Fibroblast of skin of back (primary cell): Measurements from ENCODE around the gene NDUFAF8.

Experiments
- DNase-seq: peaks from one replicate; pipeline ENCODE4 v3.0.0-alpha.2; 2013

NDUFAF8 gene

GRCh38 chr17:81200695-81201580, 38.2 kb upstream of the NDUFAF8 start:
- DNase-seq, result peak; percentile 63

DNA sequence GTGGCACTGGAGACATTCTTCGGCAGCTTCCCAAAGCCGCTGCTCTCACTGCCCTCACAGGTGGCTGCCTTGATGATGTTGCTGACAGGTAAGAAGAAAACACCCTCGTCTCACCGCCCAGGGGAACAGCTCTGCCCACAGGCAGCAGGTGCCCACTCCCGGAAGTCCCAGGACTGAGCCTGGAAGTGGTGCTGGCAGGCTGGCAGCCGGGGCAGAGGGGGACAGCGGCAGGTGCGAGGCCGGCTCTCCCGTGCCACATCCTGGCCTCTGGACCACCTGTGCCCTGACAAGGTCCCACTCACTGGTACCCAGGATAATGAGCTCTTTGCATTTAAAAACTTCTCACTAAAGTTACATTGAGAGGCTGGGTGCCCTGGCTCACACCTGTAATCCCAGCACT, 36.8 kb upstream of the NDUFAF8 start:
- DNase-seq, result no peak

- DNase-seq, result no peak
Measured at GRCh38 chr17:81203136-81203535, 36.0 kb upstream of the NDUFAF8 start.

- DNase-seq, result no peak
Measured at GRCh38 chr17:81204578-81204977, 34.5 kb upstream of the NDUFAF8 start.

GRCh38 chr17:81206166-81206565, 33.0 kb upstream of the NDUFAF8 start:
- DNase-seq, result peak; percentile 25

DNA sequence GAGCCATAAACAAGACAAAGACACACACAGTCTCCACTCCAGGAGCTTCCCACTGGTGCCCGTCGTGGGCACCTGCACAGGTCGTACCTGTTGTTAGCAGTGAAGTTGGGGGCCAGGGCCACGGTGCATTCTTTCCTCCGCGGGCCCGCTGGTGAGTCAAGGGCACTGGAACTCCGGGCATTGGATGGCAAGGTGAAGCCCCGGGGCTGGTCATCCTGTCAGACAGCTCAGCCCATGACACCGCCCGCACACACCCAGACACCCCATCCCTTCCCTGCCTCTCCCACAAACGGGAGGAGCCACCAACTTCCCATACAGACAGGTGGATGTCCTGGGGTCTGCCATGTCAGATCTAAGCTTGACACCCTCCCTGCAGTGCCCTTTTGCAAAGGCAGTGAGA, 32.5 kb upstream of the NDUFAF8 start:
- DNase-seq, result no peak

GRCh38 chr17:81207610-81208581, 31.2 kb upstream of the NDUFAF8 start:
- DNase-seq, result no peak

DNA sequence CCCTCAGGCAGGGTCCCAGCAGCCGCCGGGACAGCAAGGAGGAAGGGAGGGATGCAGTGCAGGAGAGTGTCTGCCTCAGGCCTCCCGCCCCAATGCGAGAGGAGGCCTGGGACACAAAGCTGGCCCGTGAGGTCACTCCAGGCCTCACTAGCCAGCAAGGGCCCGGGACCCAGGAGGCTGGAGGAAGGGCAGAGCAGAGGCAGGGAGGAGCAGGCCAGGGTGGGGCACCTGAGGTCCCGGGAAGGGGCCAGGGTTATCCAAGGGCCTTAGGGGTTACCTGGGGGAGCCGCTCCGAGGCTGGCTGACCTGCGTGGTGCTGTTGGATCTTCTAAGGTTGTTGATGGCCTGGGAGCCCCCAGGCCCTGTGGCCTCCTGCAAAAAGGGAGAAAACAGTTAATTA, 30.5 kb upstream of the NDUFAF8 start:
- DNase-seq, result no peak

DNA sequence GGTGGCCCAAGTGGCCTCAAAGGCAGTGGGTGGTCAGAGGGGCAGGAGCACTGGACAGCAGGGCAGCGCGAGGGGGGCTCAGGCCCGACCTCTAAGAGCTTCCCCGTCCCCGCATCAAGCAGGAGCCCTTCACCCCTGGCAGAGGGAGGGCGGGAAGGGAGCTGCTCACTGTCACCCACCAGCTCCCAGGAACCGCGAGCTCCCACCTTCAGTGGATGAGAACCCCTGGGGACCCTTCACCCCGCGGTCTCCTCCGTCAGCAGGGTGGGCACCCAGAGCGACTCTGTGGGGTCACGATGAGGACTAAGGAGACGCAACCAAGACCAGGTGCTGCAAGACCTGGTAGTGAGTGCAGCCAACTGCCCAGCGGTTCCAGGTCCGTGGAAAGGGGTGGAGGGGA, 30.0 kb upstream of the NDUFAF8 start:
- DNase-seq, result no peak

GRCh38 chr17:81210466-81210865, 28.7 kb upstream of the NDUFAF8 start:
- DNase-seq, result no peak

DNA sequence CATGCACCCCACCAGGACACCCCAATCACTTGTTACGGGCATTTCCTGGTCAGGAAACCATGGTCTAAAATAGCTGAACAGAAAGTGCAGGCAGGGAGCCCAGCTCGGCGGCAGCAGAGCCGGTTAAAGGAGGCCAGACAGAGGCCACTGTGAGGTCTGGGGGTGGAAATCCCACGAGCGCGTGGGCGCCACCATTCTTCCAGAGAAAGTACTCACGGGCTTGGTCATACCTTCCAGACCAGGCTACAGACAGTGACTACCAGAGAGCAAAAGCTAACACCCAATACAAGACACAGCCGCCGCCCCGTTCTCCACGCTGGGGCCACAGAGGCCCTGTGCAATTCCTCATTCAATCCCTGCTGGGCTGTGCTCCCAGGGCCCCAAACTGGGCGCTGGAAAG, 28.2 kb upstream of the NDUFAF8 start:
- no peak for DNase-seq

GRCh38 chr17:81212365-81212764, 26.8 kb upstream of the NDUFAF8 start:
- DNase-seq, result no peak

GRCh38 chr17:81213978-81214377, 25.1 kb upstream of the NDUFAF8 start:
- no peak for DNase-seq

DNA sequence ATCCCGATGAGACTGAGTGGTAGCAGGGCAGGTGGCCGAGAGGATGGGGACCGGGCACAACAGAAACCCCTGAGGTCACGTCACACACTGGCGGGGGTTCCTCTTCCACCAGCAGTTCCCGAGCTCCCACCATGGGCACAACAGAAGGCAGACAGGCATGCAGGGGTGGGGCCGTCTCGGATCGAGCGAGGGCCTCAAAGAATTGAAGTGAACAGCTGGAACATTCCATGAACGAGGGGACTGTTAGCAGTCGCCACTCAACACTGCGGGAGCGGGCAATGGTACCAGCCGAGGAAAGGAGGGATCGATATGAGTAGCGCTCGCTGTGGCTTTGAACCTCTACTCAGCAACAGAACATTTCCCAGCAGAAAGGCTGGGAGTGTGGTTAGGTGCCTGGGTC, 21.6 kb upstream of the NDUFAF8 start:
- DNase-seq, result no peak

GRCh38 chr17:81218459-81218858, 20.7 kb upstream of the NDUFAF8 start:
- DNase-seq, result no peak

- DNase-seq, result no peak
Measured at GRCh38 chr17:81218991-81219390, 20.1 kb upstream of the NDUFAF8 start.

DNA sequence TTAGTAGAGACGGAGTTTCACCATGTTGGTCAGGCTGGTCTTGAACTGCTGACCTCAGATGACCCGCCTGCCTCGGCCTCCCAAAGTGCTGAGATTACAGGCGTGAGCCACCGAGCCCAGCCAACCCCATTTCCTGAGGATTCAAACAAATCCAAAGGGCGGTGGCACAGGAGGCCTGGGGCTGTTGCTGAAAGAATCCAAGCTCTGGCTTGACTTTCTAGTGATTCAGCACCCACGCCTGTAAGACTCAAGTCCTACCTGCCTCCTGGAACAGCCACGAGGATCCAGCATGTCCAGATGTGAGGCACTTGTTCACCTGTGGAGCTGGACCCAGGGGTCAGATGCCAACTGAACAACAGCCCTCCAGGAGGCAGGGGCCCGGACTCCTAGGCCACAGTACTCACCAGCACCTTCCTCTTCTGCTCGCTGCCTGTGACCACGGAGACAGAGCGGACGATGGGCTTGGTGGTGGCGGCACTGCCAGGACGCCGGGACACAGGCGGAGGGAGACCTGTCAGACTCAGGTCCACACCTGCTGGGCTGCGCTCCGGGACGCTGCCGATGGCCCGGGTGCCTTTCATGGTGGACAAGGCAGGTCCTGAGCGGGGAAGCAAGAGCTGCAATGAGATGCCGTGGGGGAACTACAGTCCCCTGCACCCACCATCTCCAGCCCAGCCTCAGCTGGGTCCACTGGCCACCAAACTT, 19.5 kb upstream of the NDUFAF8 start:
- no peak for DNase-seq

GRCh38 chr17:81221371-81221841, 17.7 kb upstream of the NDUFAF8 start:
- DNase-seq, result no peak

GRCh38 chr17:81221842-81222619, 17.1 kb upstream of the NDUFAF8 start:
- DNase-seq, result no peak

DNA sequence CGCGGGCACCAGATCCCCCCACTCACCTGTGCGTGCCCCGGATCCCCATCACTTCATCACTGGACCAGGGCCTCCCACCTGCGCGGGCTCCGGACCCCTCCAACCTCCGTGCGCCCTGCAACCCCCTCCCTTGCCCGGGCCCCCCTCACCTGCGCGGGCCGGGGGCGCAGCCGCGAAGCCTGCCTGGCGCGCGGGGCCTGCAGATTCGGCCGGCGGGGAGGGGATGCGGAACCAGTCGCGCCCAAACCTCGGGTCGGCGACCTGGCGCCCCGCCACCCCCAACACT, 16.6 kb upstream of the NDUFAF8 start:
- no peak for DNase-seq

DNA sequence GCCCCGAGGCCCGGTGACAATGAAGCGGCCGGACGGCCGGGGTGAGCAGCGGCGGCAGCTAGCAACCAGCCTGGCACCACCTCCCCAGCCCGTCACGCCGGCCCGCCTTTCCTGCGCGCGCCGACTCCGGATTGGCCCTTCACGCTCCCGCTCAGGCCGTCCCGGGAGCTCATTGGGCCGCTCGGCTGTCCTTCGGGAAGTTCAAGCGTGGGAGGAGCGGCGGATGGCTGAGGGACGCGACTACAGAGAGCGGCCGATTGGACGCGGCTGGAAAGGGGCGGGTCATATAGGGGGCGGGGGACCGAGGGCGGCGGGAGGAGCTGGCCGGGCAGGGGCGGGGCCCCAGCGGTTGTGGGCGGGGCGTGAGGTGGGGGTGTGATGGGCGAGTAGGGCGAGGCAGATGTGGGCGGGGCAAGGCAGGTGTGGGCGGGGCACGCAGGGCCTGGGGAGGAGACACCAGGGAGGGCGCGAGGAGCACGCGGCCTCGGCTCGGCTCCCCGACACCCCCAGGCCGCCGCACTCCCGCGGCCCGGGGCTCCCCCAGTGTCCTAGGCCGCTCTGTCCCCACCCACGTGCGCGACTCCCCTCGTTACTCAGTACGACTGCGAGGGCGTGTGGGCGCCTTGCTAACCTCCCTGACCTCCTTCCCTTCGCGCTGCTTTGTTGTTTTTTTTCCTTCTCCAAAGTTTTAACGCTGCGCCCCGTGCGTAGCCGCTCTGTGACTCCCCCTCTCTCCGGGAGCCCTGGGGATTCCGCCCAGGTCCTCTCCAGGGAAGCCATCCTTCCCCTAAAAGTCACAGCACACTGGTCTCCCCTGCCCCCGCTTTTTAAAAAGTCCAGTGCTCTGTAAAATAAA, 16.0 kb upstream of the NDUFAF8 start, which contains the start of gene CEP131:
TSS of gene CEP131 (minus strand) at position 60 of the 856 bp plus-strand sequence. CDS start 2,909 bp downstream, outside the sequence.
- peak; percentile 98 for DNase-seq
